Activated T-cell treated with anti-CD3 and anti-CD28 coated beads, Interleukin-2, amount 50 U/mL, for 4 hours (primary cell): ENCODE results near the gene CDC42EP3. TPM values are rescaled to one million over a fixed set of nuclear protein-coding genes. Genes with fewer than 3 reads are reported as not detected.

Experiments used
- ATAC-seq, 2 donors: fragments of 200-7000 bp; cut with Tn5 transposase; one replicate each; pipeline ENCODE4 v1.10.0; 2021
- DNase-seq: peaks from one replicate; pipeline ENCODE4 v3.0.0-alpha.2; 2020
- H3K27me3 Mint-ChIP-seq: one replicate; pipeline ENCODE4 v1.8.0; 2021; ENCODE audit warnings: low read depth, mixed read lengths
- H3K36me3 Mint-ChIP-seq: one replicate; pipeline ENCODE4 v1.8.0; 2022; ENCODE audit warnings: mixed read lengths; ENCODE audit not compliant: insufficient read depth
- H3K4me1 Mint-ChIP-seq: one replicate; pipeline ENCODE4 v1.8.0; 2021; ENCODE audit warnings: low read depth, mixed read lengths
- H3K4me3 Mint-ChIP-seq: one replicate; pipeline ENCODE4 v1.8.0; 2021; ENCODE audit warnings: mild to moderate bottlenecking, moderate library complexity, mixed read lengths
- H3K9me3 Mint-ChIP-seq: one replicate; pipeline ENCODE4 v1.8.0; 2021; ENCODE audit warnings: mixed read lengths
- total RNA-seq, 3 donors: library from RNA; stranded (reverse); gene quantifications; one replicate each; pipeline ENCODE4 v1.2.1, GENCODE V29; 2021

CDC42EP3 gene
- total RNA-seq, 3 donors from 2014 or later: 31.6 to 58.1 (median 39.4) TPM

GRCh38 chr2:37654932-37655841, 16.3 kb downstream of the CDC42EP3 start:
- H3K27me3 Mint-ChIP-seq: no peaks in the 10 kb centered on the region
- H3K36me3 Mint-ChIP-seq: peaks cover 36% of the 10 kb centered on the region
- ATAC-seq (peak; percentile 13 to 51), DNase-seq (no peak)
- peaks cover 93% of the 10 kb centered on the region for H3K4me1 Mint-ChIP-seq
- peak overlapping the region; percentile 45 for H3K4me3 Mint-ChIP-seq
- no peaks in the 10 kb centered on the region for H3K9me3 Mint-ChIP-seq

- Mint-ChIP-seq H3K9me3 (no peaks in the 10 kb centered on the region), H3K36me3 (peaks cover 31% of the 10 kb centered on the region), H3K4me1 (peaks cover 93% of the 10 kb centered on the region), H3K27me3 (no peaks in the 10 kb centered on the region), H3K4me3 (peak overlapping the region; percentile 45)
- DNase-seq (no peak), ATAC-seq (no peak)
These were observed 17.0 kb downstream of the CDC42EP3 start for GRCh38 chr2:37654419-37654818.

GRCh38 chr2:37653805-37654378, 17.6 kb downstream of the CDC42EP3 start:
- no peak for DNase-seq
- peaks cover 29% of the 10 kb centered on the region for H3K36me3 Mint-ChIP-seq
- peak in 1 of 2 donors; percentile 51 for ATAC-seq
- peak overlapping the region; percentile 24 for H3K4me3 Mint-ChIP-seq
- no peaks in the 10 kb centered on the region for H3K27me3 Mint-ChIP-seq
- peaks cover 92% of the 10 kb centered on the region for H3K4me1 Mint-ChIP-seq
- no peaks in the 10 kb centered on the region for H3K9me3 Mint-ChIP-seq

GRCh38 chr2:37653093-37653492, 18.3 kb downstream of the CDC42EP3 start:
- peaks cover 92% of the 10 kb centered on the region for H3K4me1 Mint-ChIP-seq
- peaks cover 2% of the 10 kb centered on the region for H3K9me3 Mint-ChIP-seq
- ATAC-seq (no peak), DNase-seq (no peak)
- peaks cover 30% of the 10 kb centered on the region for H3K36me3 Mint-ChIP-seq
- peak overlapping the region; percentile 37 for H3K4me3 Mint-ChIP-seq
- no peaks in the 10 kb centered on the region for H3K27me3 Mint-ChIP-seq

GRCh38 chr2:37652199-37652640, 19.2 kb downstream of the CDC42EP3 start:
- H3K27me3 Mint-ChIP-seq: no peaks in the 10 kb centered on the region
- H3K4me1 Mint-ChIP-seq: peaks cover 92% of the 10 kb centered on the region
- peaks cover 32% of the 10 kb centered on the region for H3K36me3 Mint-ChIP-seq
- ATAC-seq: no peak
- DNase-seq: no peak
- peaks cover 3% of the 10 kb centered on the region for H3K9me3 Mint-ChIP-seq
- peak overlapping the region; percentile 8 for H3K4me3 Mint-ChIP-seq

GRCh38 chr2:37650548-37651093, 20.8 kb downstream of the CDC42EP3 start:
- peaks cover 44% of the 10 kb centered on the region for H3K36me3 Mint-ChIP-seq

GRCh38 chr2:37649518-37649917, 21.9 kb downstream of the CDC42EP3 start:
- Mint-ChIP-seq H3K9me3 (peaks cover 3% of the 10 kb centered on the region), H3K36me3 (peaks cover 49% of the 10 kb centered on the region), H3K27me3 (no peaks in the 10 kb centered on the region), H3K4me3 (no peak overlapping the region), H3K4me1 (peaks cover 92% of the 10 kb centered on the region)
- DNase-seq (no peak), ATAC-seq (no peak)

More at GRCh38 chr2:37650548-37651093, 20.8 kb downstream of the CDC42EP3 start:
- ATAC-seq (no peak), DNase-seq (no peak)
- H3K27me3 Mint-ChIP-seq: no peaks in the 10 kb centered on the region
- peaks cover 3% of the 10 kb centered on the region for H3K9me3 Mint-ChIP-seq
- H3K4me3 Mint-ChIP-seq: no peak overlapping the region
- H3K4me1 Mint-ChIP-seq: peaks cover 94% of the 10 kb centered on the region

GRCh38 chr2:37648331-37649011, 23.0 kb downstream of the CDC42EP3 start:
- peak; percentile 70 to 72 for ATAC-seq
- H3K27me3 Mint-ChIP-seq: no peaks in the 10 kb centered on the region
- peaks cover 53% of the 10 kb centered on the region for H3K36me3 Mint-ChIP-seq
- peaks cover 3% of the 10 kb centered on the region for H3K9me3 Mint-ChIP-seq
- peak overlapping the region; percentile 55 for H3K4me3 Mint-ChIP-seq
- peaks cover 93% of the 10 kb centered on the region for H3K4me1 Mint-ChIP-seq
- peak; percentile 36 for DNase-seq

- Mint-ChIP-seq H3K27me3 (no peaks in the 10 kb centered on the region), H3K36me3 (peaks cover 56% of the 10 kb centered on the region), H3K4me1 (peaks cover 93% of the 10 kb centered on the region), H3K9me3 (peaks cover 3% of the 10 kb centered on the region), H3K4me3 (peak overlapping the region; percentile 55)
- DNase-seq: no peak
- no peak for ATAC-seq
These were observed 23.5 kb downstream of the CDC42EP3 start for GRCh38 chr2:37647971-37648330.

- no peak for DNase-seq
- Mint-ChIP-seq H3K4me1 (peaks cover 92% of the 10 kb centered on the region), H3K36me3 (peaks cover 65% of the 10 kb centered on the region), H3K4me3 (peak overlapping the region; percentile 29), H3K9me3 (peaks cover 3% of the 10 kb centered on the region), H3K27me3 (no peaks in the 10 kb centered on the region)
- ATAC-seq: no peak
These were observed 25.6 kb downstream of the CDC42EP3 start for GRCh38 chr2:37645836-37646235.

- Mint-ChIP-seq H3K27me3 (no peaks in the 10 kb centered on the region), H3K36me3 (peaks cover 66% of the 10 kb centered on the region), H3K9me3 (peaks cover 3% of the 10 kb centered on the region), H3K4me3 (no peak overlapping the region), H3K4me1 (peaks cover 87% of the 10 kb centered on the region)
- ATAC-seq (no peak), DNase-seq (no peak)
These were observed 26.1 kb downstream of the CDC42EP3 start for GRCh38 chr2:37645362-37645761.

- no peaks in the 10 kb centered on the region for H3K27me3 Mint-ChIP-seq
- peaks cover 75% of the 10 kb centered on the region for H3K36me3 Mint-ChIP-seq
- ATAC-seq (no peak), DNase-seq (no peak)
- H3K9me3 Mint-ChIP-seq: peaks cover 3% of the 10 kb centered on the region
- no peak overlapping the region for H3K4me3 Mint-ChIP-seq
- peaks cover 78% of the 10 kb centered on the region for H3K4me1 Mint-ChIP-seq
These were observed 27.3 kb downstream of the CDC42EP3 start for GRCh38 chr2:37644191-37644590.

- ATAC-seq (no peak), DNase-seq (no peak)
- no peak overlapping the region for H3K4me3 Mint-ChIP-seq
- H3K4me1 Mint-ChIP-seq: peaks cover 78% of the 10 kb centered on the region
- H3K9me3 Mint-ChIP-seq: peaks cover 3% of the 10 kb centered on the region
- H3K36me3 Mint-ChIP-seq: peaks cover 78% of the 10 kb centered on the region
- H3K27me3 Mint-ChIP-seq: no peaks in the 10 kb centered on the region
These were observed 27.7 kb downstream of the CDC42EP3 start for GRCh38 chr2:37643730-37644078.
